ENCODE measurements around the gene CHCHD2. TPM values are rescaled to one million over a fixed set of nuclear protein-coding genes. Genes with fewer than 3 reads are reported as not detected.

Gene CHCHD2
- total and polyA plus RNA-seq, 9 of the 15 experiments (the other 6 are each of a cell fraction or from before 2014, with no cell fraction given), result 145 to 1,044 (median 648) TPM

DNA sequence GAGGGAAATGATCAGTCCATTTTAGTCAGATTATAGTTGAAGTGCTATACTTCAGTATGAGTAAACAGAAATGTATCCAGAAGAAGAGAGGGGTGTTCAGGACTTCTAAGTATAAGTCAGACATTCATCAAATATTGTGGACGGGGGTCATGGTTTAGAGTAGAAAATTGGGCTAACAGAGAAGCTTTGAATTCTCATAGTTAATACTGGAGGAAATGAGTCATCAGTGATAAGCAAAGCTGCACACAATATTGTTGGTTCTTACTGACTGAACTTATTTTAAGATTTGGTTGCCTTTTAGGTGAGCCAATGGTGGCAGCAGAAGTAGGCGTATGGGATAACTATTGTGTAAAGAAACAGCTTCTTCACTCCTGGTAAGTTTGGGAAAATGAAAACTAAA is 43.9 kb downstream of the CHCHD2 start:
- FAIRE-seq, result peak; percentile 71
- TF ChIP-seq HMBOX1 (IDR thresholded peaks at IDR 0.05) (peak; percentile 49; the same call in 1 of the 2 replicates), NFIC (IDR thresholded peaks at IDR 0.05) (no peak), ZNF785 (CRISPR knock-in tag; IDR thresholded peaks at IDR 0.05) (no peak), NFATC3 (IDR thresholded peaks at IDR 0.05) (peak; percentile 89), HDAC2 (IDR thresholded peaks at IDR 0.05) (no peak), TAF9B (IDR thresholded peaks at IDR 0.05; ENCODE audit: partially characterized antibody) (no peak), MIER1 (IDR thresholded peaks at IDR 0.05; ENCODE audit: low read depth) (no peak), ELF2 (CRISPR knock-in tag; IDR thresholded peaks at IDR 0.05) (no peak), ZKSCAN3 (CRISPR knock-in tag; IDR thresholded peaks at IDR 0.05) (no peak), RNF2 (IDR thresholded peaks at IDR 0.05) (no peak), DACH1 (IDR thresholded peaks at IDR 0.05; ENCODE audit: partially characterized antibody) (peak; percentile 33), CEBPB (tag; IDR thresholded peaks at IDR 0.05) (no peak)
- TF ChIP-seq, protein P1, sequence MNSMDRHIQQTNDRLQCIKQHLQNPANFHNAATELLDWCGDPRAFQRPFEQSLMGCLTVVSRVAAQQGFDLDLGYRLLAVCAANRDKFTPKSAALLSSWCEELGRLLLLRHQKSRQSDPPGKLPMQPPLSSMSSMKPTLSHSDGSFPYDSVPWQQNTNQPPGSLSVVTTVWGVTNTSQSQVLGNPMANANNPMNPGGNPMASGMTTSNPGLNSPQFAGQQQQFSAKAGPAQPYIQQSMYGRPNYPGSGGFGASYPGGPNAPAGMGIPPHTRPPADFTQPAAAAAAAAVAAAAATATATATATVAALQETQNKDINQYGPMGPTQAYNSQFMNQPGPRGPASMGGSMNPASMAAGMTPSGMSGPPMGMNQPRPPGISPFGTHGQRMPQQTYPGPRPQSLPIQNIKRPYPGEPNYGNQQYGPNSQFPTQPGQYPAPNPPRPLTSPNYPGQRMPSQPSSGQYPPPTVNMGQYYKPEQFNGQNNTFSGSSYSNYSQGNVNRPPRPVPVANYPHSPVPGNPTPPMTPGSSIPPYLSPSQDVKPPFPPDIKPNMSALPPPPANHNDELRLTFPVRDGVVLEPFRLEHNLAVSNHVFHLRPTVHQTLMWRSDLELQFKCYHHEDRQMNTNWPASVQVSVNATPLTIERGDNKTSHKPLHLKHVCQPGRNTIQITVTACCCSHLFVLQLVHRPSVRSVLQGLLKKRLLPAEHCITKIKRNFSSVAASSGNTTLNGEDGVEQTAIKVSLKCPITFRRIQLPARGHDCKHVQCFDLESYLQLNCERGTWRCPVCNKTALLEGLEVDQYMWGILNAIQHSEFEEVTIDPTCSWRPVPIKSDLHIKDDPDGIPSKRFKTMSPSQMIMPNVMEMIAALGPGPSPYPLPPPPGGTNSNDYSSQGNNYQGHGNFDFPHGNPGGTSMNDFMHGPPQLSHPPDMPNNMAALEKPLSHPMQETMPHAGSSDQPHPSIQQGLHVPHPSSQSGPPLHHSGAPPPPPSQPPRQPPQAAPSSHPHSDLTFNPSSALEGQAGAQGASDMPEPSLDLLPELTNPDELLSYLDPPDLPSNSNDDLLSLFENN (IDR thresholded peaks at IDR 0.05; ENCODE audit: low read depth in 2 of 2, low read length in 2 of 2), result no peak
- TF ChIP-seq, protein P2, sequence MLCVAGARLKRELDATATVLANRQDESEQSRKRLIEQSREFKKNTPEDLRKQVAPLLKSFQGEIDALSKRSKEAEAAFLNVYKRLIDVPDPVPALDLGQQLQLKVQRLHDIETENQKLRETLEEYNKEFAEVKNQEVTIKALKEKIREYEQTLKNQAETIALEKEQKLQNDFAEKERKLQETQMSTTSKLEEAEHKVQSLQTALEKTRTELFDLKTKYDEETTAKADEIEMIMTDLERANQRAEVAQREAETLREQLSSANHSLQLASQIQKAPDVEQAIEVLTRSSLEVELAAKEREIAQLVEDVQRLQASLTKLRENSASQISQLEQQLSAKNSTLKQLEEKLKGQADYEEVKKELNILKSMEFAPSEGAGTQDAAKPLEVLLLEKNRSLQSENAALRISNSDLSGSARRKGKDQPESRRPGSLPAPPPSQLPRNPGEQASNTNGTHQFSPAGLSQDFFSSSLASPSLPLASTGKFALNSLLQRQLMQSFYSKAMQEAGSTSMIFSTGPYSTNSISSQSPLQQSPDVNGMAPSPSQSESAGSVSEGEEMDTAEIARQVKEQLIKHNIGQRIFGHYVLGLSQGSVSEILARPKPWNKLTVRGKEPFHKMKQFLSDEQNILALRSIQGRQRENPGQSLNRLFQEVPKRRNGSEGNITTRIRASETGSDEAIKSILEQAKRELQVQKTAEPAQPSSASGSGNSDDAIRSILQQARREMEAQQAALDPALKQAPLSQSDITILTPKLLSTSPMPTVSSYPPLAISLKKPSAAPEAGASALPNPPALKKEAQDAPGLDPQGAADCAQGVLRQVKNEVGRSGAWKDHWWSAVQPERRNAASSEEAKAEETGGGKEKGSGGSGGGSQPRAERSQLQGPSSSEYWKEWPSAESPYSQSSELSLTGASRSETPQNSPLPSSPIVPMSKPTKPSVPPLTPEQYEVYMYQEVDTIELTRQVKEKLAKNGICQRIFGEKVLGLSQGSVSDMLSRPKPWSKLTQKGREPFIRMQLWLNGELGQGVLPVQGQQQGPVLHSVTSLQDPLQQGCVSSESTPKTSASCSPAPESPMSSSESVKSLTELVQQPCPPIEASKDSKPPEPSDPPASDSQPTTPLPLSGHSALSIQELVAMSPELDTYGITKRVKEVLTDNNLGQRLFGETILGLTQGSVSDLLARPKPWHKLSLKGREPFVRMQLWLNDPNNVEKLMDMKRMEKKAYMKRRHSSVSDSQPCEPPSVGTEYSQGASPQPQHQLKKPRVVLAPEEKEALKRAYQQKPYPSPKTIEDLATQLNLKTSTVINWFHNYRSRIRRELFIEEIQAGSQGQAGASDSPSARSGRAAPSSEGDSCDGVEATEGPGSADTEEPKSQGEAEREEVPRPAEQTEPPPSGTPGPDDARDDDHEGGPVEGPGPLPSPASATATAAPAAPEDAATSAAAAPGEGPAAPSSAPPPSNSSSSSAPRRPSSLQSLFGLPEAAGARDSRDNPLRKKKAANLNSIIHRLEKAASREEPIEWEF (CRISPR knock-in tag; IDR thresholded peaks at IDR 0.05), result no peak
- TF ChIP-seq, protein P3, sequence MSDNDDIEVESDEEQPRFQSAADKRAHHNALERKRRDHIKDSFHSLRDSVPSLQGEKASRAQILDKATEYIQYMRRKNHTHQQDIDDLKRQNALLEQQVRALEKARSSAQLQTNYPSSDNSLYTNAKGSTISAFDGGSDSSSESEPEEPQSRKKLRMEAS (CRISPR knock-in tag; IDR thresholded peaks at IDR 0.05), result no peak

More for the DNA sequence above, 43.9 kb downstream of the CHCHD2 start:
- intact Hi-C loops (cut with micrococcal nuclease) (no loop called here), in situ Hi-C loops (cut with MboI) (no loop called here)
- no peaks in the 10 kb centered on the region for H3K9me3 ChIP-seq (replicated peaks; ENCODE audit: control insufficient read depth, insufficient read depth, low read depth, low read length)
- no peaks in the 10 kb centered on the region for H3K9me1 ChIP-seq (ENCODE audit: control insufficient read depth, insufficient read depth, low read length)
- peak in 2 of 4 experiments; percentile 24 to 64 for DNase-seq (ENCODE audit: extremely low read depth in 1 of 4, low spot score in 3 of 4)
- no peak overlapping the region for H3K4me3 ChIP-seq
- ChIA-PET POLR2A (interaction anchor here (0.6 to 5.0 kb wide), 7 partner anchors 9 to 474 kb away, joined by 3 to 40 read pairs (median 3); partner anchors contain the start of genes CCT6A and PSPH), CTCF (ENCODE audit: low intra/inter-chr PET ratio) (no interaction called here)
- peaks cover 28 to 40% of the 10 kb centered on the region in 2 experiments for H3K4me1 ChIP-seq (replicated peaks in 1 of 2; ENCODE audit: control insufficient read depth in 2 of 2, insufficient read depth in 2 of 2, low read length in 2 of 2)
- peak; percentile 11 for ATAC-seq
- H4K20me1 ChIP-seq (replicated peaks; ENCODE audit: control insufficient read depth, insufficient read depth, low read length), result no peaks in the 10 kb centered on the region; the same call in 1 of the 2 replicates
- H3K36me3 ChIP-seq (ENCODE audit: control insufficient read depth, insufficient read depth, low read length), result peaks cover 68% of the 10 kb centered on the region
- peak overlapping the region in 1 of 2 experiments; percentile 28; a peak in 2 of 4 replicates for H3K9ac ChIP-seq (ENCODE audit: insufficient read depth in 1 of 2, low read depth in 2 of 2, low read length in 2 of 2)
- 11% methylated on average over 2 of the region's 2 CpGs for WGBS (ENCODE audit: insufficient coverage, low coverage, missing lambda C conversion rate)
- H3K27me3 ChIP-seq (ENCODE audit: control insufficient read depth in 2 of 2, insufficient read depth in 2 of 2, low read length in 2 of 2), result no peaks in the 10 kb centered on the region
- peak overlapping the region; percentile 37 for H3K4me2 ChIP-seq (ENCODE audit: insufficient read depth, low read length)
- peaks cover 58% of the 10 kb centered on the region for H3K79me2 ChIP-seq (ENCODE audit: control insufficient read depth, insufficient read depth, low read length)
- BruUV-seq (replicated peaks), result no TSS peak
- peak overlapping the region; percentile 86 for H3K27ac ChIP-seq (ENCODE audit: extremely low read depth, low read depth, low read length)
- no peak overlapping the region for H2AFZ ChIP-seq (ENCODE audit: low read depth, low read length)

Measured in K562 (cell line).